Hepatocyte (in vitro differentiated cells): ENCODE results near the gene TNS2. TPM values are rescaled to one million over a fixed set of nuclear protein-coding genes. Genes with fewer than 3 reads are reported as not detected.

ENCODE experiments used
- DNase-seq: peaks from one replicate; pipeline ENCODE4 v3.0.0-alpha.2; 2016; ENCODE audit warnings: low spot score
- H2AFZ ChIP-seq: fragments of 200-600 bp; sonication (generic); 2 replicates; pipeline ENCODE4 v1.6.0; 2016; ENCODE audit warnings: antibody characterized with exemption, mild to moderate bottlenecking
- H3K27ac ChIP-seq: fragments of 200-600 bp; sonication (generic); 2 replicates; pipeline ENCODE4 v1.5.1; 2016; ENCODE audit warnings: mild to moderate bottlenecking
- H3K27me3 ChIP-seq: fragments of 200-600 bp; sonication (generic); 2 replicates; pipeline ENCODE4 v1.6.1; 2016
- H3K36me3 ChIP-seq: fragments of 200-600 bp; sonication (generic); replicated peaks from 2 replicates; pipeline ENCODE4 v1.5.1; 2016; ENCODE audit warnings: low read depth; ENCODE audit not compliant: insufficient read depth
- H3K4me1 ChIP-seq: fragments of 200-600 bp; sonication (generic); 2 replicates; pipeline ENCODE4 v1.5.1; 2016; ENCODE audit warnings: mild to moderate bottlenecking, moderate library complexity; ENCODE audit not compliant: insufficient read depth
- H3K4me2 ChIP-seq: fragments of 200-600 bp; sonication (generic); 2 replicates; pipeline ENCODE4 v1.6.0; 2016
- H3K4me3 ChIP-seq: fragments of 200-600 bp; sonication (generic); 2 replicates; pipeline ENCODE4 v1.5.1; 2016; ENCODE audit warnings: mild to moderate bottlenecking
- H3K79me2 ChIP-seq: fragments of 200-600 bp; sonication (generic); 2 replicates; pipeline ENCODE4 v1.6.0; 2017; ENCODE audit warnings: mild to moderate bottlenecking
- H3K9me2 ChIP-seq: fragments of 200-600 bp; sonication (generic); replicated peaks from 2 replicates; pipeline ENCODE4 v1.6.0; 2017; ENCODE audit warnings: mild to moderate bottlenecking; ENCODE audit not compliant: insufficient read depth
- H3K9me3 ChIP-seq: fragments of 200-600 bp; sonication (generic); 2 replicates; pipeline ENCODE4 v1.5.1; 2016; ENCODE audit warnings: low read depth, mild to moderate bottlenecking
- H4K20me1 ChIP-seq: fragments of 200-600 bp; sonication (generic); 2 replicates; pipeline ENCODE4 v1.6.0; 2016; ENCODE audit warnings: mild to moderate bottlenecking; ENCODE audit not compliant: insufficient read depth, poor library complexity, severe bottlenecking
- CTCF ChIP-seq: fragments of 200-600 bp; sonication (generic); IDR thresholded peaks from 2 replicates; pipeline ENCODE4 v1.5.1; 2016; ENCODE audit warnings: antibody characterized with exemption, mild to moderate bottlenecking; ENCODE audit not compliant: poor library complexity
- EZH2 ChIP-seq: fragments of 200-600 bp; sonication (generic); IDR thresholded peaks from 2 replicates; pipeline ENCODE4 v1.6.1; 2016; ENCODE audit warnings: antibody characterized with exemption, mild to moderate bottlenecking, borderline replicate concordance
- EZH2phosphoT487 ChIP-seq: fragments of 200-600 bp; sonication (generic); IDR thresholded peaks from one replicate; pipeline ENCODE4 v1.6.1; 2018; ENCODE audit warnings: antibody characterized with exemption, mild to moderate bottlenecking, low read depth, moderate library complexity; ENCODE audit not compliant: unreplicated experiment, severe bottlenecking
- WGBS: methylation state at CpG from one replicate; pipeline ENCODE4 v1.1.6; 2016; ENCODE audit warnings: low lambda C conversion rate; ENCODE audit errors: missing lambda C conversion rate; 5-methylcytosine and 5-hydroxymethylcytosine counted together
- polyA plus RNA-seq: library from polyadenylated mRNA; unstranded; fragments of >200 nt; fragmentation: Nextera tagmentation; extraction: Ambion mirVana; gene quantifications from 2 replicates; pipeline ENCODE4 v1.2.1, GENCODE V29; 2016
- total RNA-seq: library from RNA; depleted of rRNA; stranded (reverse); fragments of >200 nt; gene quantifications from 2 replicates; pipeline ENCODE4 v1.2.3, GENCODE V29; 2014

TNS2 gene
- total and polyA plus RNA-seq, 2 experiments from 2014 or later: 15.9 to 32.2 TPM

GRCh38 chr12:53100466-53101151 is 50.7 kb downstream of the TNS2 start:
- H4K20me1 ChIP-seq: no peaks in the 10 kb centered on the region
- H3K36me3 ChIP-seq: no peaks in the 10 kb centered on the region
- TF ChIP-seq EZH2 (no peak), CTCF (no peak), EZH2phosphoT487 (no peak)
- no peaks in the 10 kb centered on the region for H3K9me3 ChIP-seq
- no peak overlapping the region for H3K27ac ChIP-seq
- no peaks in the 10 kb centered on the region for H3K9me2 ChIP-seq
- peaks cover 37% of the 10 kb centered on the region for H3K4me1 ChIP-seq
- H3K4me2 ChIP-seq: no peak overlapping the region
- H3K4me3 ChIP-seq: no peak overlapping the region
- no peaks in the 10 kb centered on the region for H3K79me2 ChIP-seq
- DNase-seq: no peak
- H2AFZ ChIP-seq: no peak overlapping the region
- no peaks in the 10 kb centered on the region for H3K27me3 ChIP-seq
- WGBS: 94% methylated on average over 13 of the region's 13 CpGs

- peaks cover 31% of the 10 kb centered on the region for H3K4me1 ChIP-seq
- no peak overlapping the region for H3K27ac ChIP-seq
- DNase-seq: no peak
- H3K9me3 ChIP-seq: no peaks in the 10 kb centered on the region
- no peaks in the 10 kb centered on the region for H4K20me1 ChIP-seq
- no peaks in the 10 kb centered on the region for H3K27me3 ChIP-seq
- 88% methylated on average over 7 of the region's 7 CpGs for WGBS
- no peaks in the 10 kb centered on the region for H3K36me3 ChIP-seq
- no peaks in the 10 kb centered on the region for H3K79me2 ChIP-seq
- no peak overlapping the region for H3K4me2 ChIP-seq
- H2AFZ ChIP-seq: no peak overlapping the region
- TF ChIP-seq EZH2 (no peak), EZH2phosphoT487 (no peak), CTCF (no peak)
- H3K9me2 ChIP-seq: no peaks in the 10 kb centered on the region
- no peak overlapping the region for H3K4me3 ChIP-seq
Measured at GRCh38 chr12:53101266-53101665, 51.4 kb downstream of the TNS2 start.

- Histone ChIP-seq H3K27me3 (no peaks in the 10 kb centered on the region), H3K79me2 (no peaks in the 10 kb centered on the region), H3K36me3 (no peaks in the 10 kb centered on the region), H3K4me3 (no peak overlapping the region), H4K20me1 (no peaks in the 10 kb centered on the region), H3K9me3 (no peaks in the 10 kb centered on the region), H2AFZ (no peak overlapping the region), H3K27ac (peak overlapping the region; percentile 90), H3K9me2 (no peaks in the 10 kb centered on the region), H3K4me2 (peak overlapping the region; percentile 59), H3K4me1 (peaks cover 22% of the 10 kb centered on the region)
- no peak for TF ChIP-seq EZH2phosphoT487
- no peak for TF ChIP-seq EZH2
- TF ChIP-seq CTCF: no peak
- WGBS: 87% methylated on average over 12 of the region's 12 CpGs
- peak; percentile 34 for DNase-seq
Measured at GRCh38 chr12:53101931-53102781, 52.3 kb downstream of the TNS2 start.
